Measurements from ENCODE around the gene DNAJC5.
A peak's percentile ranks its signal among the peaks of the same experiment; 100 is the strongest.

The DNAJC5 gene

DNA sequence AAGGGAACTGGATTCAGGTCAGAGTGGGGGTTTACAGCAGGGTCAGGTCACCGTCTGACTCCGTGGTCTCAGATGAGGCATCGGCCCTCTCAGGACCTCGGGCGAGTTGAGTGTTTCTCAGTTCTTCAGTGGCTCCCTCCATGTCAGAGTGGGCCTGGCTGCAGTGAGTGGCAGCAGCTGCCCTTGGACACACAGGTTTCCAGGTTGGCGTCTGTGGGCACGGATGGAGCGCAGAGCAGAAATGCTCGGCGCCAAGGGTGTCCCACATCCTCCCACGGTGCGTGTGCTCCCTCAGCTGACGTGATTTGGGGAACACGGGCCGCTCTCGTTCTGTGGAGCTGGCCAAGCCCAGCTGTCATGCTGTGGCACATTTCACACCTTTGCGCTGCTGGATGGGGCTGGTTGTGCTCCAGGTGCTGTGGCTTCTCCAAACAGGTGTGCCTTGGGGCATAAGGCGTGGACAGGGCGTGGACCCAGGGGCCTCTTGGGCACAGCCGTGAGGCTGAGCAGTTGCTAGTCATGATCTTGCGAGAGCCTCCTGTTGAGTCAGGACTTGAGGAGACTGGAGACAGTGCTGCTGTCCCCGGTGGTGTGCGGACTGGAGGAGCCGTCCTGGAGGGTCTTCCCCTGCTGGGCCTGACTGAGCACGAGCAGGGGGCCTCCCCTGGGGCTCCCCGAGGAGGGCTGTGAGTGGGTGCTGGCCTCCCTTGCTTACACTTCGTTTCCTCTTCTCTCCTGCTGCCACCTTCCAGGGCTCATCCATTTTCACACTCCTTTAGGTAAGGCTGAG lies 9.5 kb upstream of the DNAJC5 start:
- no peak for DNase-seq

DNA sequence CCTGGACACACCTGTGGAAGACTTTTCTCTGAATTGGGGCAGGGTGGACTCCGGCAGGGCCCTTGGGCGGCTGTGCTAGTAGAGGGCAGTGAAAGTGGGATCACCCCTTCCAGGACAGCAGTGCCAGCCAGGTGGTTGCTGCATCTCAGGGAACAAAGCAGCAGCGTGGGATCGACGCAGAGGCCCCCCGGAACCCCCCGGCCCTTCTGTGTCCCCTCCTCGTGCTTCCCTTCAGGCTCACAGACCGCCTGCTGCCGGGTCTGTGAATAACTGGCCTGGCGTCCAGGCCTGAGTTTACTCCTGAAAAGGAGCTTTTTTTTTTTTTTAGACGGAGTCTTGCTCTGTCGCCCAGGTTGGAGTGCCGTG lies 8.9 kb upstream of the DNAJC5 start:
- no peak for DNase-seq

DNA sequence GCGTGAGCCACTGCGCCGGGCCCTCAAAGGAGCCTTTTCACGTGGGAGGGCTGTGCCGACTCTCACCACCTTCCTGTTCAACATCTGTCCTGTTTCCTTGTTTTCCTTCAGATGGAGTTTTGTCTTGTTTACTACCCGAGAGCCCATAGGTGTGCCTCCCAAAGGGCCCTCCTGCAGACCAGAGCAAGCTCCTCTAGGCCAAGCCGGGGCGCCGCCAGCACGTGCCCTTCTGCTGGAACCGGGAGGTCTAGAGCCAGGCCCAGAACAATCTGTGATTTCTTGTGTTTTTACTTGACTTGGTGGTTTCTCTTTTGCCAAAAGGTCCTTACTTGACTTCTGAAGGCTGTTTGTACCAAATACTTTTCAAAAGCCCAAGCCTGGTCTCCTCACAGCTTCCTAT lies 8.0 kb upstream of the DNAJC5 start:
- DNase-seq, result no peak

DNA sequence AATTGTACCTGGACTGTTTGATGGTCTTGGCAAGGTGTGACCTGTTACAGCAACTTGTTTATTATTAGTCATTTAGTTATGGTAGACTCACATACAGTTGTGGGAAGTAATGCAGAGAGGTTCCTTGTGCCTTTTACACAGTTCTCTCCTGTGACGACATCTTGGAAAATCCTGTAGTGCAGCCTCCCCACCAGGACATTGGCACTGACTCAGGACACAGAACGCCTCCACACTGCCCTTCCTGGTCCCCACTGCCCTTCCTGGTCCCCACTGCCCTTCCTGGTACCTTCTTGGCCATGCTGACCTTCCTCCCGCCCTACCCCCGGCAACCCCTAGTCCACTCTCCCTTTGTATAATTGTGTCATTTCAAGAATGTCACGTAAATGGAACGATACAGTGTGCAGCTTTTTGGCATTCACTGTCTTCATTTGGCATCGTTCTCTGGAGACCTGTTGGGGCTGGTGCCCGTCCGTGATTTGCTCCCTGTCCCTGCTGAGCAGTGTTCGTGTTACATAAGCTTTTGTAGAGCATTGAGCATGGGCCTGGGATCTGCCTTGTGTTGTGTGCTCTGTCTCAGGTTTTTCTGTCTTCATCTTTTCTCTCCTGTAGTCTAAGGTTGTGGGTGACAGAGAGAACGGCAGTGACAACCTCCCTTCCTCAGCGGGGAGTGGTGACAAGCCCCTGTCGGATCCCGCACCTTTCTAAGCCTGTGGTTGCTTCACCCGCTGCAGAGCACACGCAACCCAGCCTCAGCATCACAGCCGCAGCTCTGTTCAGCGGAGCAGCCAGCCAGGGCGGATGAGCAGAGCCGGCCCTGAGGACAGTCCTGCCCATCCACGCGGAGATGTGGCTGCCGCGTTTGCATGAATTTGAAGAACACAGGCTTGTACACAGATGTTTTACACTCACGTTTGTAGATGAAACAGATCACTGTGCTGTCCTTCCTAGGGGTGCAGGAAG lies 5.4 kb upstream of the DNAJC5 start:
- no peak for DNase-seq

DNA sequence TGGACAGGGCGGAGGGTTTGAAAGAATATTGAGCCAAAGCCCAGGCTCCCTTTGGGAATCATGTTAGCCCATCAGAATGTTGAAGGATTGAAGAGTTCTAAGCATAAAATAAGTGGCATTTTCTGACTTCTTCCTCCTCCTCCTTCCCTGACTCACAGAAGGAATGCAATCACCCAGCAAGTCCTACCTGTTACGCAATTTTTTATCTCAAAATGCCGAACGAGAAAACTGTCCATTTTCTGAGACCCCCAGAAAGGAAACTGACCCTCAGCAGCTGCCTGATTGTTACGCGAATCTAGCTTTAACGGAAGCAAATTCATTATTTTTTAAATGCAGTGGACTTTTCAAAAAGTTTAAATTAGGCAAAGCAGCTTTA lies 4.7 kb upstream of the DNAJC5 start:
- no peak for DNase-seq

DNA sequence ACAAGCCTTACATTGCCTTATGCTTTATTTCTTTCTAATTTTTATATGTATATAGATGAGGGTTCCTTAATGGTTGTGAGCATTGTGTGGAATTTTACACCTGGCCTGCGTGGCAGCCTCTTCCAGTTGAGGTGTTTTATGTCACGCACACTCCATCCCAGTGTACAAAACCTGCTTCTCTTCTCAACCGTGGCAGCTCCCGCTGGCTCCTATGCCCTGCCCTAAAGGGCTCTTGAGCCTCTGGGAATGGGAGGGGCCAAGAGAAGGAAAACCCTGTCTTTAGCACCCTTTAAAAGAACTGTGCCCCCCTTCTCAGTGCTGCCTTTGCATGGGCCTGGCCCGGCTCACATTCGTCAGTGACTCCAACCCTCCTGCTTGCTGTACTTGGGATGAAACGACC lies 4.3 kb upstream of the DNAJC5 start:
- no peak for DNase-seq

DNA sequence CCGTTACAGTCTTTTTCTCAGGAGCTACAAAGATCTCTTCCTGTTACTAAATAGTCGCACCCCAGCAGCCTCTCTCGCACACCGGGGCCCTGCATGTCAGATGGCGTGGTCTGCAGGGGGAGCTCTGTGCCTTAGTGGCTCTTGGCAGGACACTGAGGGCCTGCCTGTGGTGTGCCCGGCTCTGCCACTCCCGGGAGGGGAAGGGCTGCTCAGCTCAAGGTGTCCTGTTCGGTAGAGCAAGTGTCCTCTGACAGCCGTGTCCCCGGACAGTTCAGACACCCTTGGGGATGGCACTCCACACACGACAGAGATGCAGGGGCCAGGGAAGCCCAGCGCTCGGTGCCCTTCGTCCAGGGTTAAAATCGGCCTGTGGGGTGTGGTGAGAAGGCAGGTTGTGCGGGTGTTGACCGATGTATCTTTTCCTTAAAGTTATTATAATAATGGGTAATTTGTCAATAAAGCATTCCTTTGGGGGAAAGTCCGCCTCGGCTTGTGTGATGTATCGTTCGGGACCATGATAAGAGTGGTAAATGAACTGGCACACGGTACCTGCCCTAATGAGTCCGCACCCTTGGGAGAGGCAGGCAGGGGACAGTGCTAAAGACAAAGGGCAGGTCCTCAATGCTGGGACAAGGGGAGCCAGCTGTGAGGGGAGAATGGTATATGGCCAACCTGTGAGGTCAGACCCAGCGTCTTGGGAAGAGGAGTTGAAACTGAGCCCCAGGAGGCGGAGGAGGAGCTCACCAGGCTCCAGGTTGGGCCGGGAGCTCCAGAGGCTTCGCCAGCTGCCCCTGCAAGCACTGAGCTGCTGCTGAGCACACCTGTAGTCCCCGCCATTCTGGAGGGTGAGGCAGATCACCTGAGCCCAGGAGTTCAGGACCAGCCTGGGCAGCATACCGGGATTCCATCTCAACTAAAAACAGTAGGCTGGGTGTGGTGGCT lies 3.6 kb upstream of the DNAJC5 start:
- no peak for DNase-seq

DNA sequence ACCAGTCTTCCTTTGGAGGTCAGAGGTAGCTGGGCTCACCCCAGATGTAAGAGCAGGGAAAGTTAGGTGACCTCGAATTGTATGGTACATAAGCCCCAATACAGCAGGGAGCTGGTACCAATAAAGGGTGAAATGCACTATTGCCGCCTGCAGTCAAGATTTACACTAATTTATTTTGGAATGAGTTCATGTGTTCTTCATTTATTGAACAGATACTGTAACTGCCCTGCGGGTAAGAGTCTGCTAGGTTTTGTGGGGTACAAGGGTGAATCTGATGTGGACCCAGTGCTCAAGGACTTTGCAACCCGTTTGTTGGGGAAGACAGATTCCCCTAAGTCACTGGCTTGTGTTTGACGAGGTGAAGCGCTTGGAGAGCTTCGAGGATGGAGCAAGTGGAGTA lies 2.5 kb upstream of the DNAJC5 start:
- DNase-seq, result no peak

DNA sequence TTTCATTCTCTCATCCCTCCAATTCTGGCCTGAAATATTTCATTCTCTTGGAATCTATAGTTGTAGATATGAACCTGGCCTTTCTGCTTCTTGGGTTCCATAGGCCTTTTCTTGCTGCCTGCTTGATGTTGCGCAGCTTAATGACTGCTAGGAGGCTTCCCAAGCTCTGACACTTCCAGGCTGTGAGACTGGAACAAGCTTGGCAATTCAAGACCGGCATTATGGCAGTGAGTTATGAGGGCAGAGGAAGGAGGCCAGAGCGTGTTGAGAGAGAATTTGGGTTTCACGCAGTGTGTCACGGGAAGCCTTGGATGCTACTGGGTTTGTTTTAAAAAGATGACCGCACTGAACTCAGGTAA lies 948 bp upstream of the DNAJC5 start:
- DNase-seq, result no peak

DNA sequence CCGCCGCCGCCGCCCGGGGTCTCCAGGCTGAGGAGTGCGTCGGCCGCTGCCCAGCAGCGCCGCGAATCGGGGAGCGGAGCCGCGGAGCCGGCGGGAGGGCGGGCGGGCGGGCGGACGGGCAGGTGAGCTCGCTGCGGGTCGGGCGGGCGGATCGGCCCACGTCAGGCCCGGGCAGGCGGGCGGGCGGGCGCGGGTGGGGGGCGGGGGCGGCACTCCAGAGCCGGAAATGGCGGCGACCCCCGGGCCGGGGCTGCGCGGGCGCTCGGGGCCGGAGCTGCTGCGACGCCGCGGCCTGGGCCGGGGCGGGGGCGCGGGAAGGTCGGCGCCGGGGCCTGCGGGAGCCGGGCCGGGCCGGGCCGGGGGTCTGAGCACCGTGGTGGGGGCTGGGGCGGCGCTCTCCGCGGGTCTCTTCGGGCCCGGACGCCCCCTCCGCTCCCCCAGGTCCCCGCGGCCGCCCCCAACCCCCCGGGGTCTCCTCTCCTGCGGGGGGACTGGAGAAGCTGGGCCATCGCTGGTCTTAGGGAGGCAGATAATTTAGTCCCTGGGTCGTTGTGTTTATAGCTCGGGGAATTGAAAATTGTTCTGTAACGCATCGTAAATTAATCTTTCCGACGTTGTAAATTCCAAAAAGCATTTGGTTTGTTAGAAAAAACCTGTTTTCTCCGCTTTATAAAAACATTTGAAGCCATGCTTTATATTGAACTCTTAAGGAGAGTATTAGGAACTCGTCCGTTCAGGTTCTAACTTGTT lies 451 bp downstream of the DNAJC5 start:
- DNase-seq, result no peak

DNA sequence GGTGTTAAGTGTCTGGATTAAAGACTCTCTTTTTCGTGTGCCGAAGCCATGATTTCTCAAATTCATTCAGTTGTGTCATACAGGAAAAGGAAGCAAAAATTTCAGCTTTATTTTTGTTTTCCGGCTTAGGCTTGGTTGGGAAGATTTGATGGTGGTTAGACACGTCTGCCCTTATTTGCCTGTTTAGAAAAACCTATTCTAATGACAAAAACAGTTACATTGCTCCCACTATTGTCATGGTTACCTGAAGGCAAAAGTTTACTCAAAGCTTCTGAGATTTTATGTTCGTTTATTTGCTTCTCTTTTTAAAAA lies 982 bp downstream of the DNAJC5 start:
- DNase-seq, result no peak

DNA sequence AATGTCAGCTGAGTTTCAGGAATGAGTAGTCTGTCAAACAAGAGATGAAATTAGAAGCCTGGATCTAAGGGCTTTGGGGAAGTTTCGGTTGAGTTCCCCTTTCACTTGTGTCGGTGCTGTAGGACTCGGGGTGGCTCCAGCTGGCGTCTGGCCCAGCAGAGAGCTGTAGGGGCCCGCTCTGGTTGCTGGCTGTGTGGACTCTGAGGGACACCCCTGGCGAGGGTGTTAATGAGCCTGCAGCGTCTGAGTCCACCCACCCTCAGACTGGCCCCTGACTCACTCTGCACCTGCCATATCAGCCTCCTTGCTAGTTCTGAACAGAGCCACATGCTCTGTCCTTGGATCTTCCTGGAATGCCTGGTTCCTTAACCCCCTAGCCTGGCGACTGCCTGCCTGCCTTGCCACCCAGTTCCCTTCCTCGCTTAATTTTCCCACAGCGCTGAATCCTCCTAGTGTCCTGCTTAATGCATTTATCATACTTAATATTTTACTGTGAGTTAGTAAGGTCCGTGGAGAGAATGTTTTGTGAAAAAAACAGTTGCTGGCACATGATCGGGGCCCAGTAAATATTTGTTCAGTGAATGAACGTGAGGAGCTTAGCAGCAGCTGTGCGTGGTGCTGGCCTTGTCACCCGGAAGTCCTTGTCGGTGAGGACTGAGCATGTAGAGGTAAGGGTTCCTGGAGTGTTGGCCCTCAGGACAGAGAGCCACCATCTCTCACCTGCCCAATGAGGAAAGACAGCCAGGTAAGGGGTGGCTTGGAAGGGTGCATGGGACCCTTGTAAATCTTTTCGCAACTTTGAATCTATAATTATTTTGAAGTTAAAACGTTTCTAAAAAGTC lies 1.6 kb downstream of the DNAJC5 start:
- DNase-seq, result peak; percentile 68

DNA sequence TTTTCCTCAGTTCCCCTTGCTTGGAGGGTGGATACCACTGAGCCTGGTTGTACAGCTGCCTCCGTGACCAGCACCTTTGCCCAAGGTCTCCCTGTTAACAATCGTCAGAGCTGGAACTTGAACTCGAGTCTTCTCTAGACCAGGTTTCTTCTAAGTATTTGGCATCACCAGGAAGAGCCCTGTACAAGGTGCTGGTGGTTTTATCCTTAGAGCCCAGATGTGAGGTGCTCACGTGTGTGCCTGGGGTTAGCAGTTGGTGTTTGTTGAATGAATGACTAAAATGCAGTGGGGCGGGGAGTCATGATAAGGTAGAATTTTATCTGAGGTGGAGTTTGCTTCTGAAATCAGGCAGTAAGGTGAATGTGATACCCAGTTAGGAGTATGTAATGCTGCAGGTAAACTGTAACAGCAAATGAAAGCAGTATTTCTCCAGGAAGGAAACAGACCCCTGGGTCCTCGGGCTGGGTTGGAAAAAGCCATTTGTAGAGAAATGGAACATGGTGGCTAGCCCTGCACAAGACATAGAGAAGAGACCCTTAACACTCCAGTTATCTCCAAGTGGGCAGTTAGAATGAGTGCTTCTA lies 3.1 kb downstream of the DNAJC5 start:
- DNase-seq, result no peak

DNA sequence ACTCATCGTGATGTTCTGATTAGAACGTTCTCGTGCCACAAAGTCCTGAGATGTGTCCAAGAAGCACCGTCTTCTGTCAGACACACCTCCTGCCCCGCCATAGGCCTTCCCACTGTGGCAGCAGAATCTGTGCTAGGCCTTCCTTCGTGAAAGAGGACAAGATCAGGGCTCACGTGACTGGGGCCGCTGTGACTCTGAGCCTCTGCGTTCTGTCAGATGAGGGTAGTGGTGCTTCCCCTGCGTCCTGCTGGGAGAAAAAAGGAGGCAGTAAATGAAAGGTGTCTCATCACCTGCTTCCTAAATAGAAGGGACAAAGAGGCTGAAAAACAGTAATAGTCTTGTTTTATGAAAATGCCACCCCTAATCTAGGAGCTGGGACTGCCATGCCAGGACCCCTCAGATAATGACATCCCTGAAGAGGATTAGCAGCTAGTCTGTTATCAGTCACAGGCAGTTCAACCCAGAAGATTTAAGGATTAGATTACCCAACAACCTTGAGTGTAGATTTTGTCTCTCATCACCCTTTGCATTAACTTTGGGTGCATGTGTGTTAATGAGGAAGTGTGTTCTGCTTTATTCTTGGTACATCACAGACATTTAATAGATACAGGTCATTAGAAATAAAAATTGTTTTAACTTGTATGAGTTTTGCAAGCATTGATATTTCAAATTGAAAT lies 4.1 kb downstream of the DNAJC5 start:
- DNase-seq, result no peak

DNA sequence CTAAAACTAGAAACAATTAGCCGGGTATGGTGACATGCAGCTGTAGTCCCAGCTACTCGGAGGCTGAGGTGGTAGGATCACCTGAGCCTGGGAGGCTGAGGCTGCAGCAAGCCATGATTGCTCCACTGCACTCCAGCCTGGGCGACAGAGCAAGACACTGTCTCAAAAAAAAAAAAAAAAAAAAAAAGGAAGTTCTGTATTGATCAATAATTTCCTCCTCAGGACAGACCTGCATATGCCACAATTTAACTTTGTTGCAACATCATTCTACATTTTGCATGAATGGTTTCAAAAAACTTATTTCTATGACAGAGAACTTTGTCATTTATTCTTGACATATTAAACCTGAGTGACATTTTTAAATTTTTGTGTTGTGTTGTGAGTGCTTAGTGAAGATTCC lies 5.5 kb downstream of the DNAJC5 start:
- DNase-seq, result no peak

DNA sequence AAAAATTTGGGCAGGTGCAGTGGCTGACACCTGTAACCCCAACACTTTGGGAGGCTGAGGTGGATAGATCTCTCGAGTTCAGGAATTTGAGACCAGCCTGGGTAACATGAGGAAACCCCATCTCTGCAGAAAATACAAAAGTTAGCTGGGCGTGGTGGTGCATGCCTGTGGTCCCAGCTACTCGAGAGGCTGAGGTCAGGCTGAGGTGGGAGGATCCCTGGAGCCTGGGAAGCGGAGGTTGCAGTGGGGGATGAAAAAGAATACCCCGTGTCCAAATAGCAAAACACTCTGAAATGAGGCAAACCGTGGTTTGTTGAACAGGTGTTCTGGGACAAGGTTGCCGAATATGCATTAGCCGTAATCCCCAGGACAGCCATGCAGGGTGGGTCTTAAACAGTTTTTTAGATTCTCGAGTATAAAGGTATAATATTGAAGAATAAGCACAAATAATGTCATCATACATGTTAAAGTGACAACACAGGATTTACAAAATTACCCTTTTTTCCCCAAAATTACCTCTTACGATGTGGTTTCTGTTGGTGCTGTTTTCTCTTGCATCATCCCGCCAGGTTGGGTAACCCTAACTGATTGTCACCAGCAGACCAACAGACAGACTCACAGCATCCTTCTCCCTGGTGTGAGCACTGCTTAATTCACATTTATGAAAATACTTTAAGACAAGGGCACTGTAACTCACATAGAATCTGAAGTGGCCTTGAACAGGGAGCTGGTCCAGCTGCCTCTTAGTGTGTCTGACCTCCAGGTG lies 9.1 kb downstream of the DNAJC5 start:
- no peak for DNase-seq

DNA sequence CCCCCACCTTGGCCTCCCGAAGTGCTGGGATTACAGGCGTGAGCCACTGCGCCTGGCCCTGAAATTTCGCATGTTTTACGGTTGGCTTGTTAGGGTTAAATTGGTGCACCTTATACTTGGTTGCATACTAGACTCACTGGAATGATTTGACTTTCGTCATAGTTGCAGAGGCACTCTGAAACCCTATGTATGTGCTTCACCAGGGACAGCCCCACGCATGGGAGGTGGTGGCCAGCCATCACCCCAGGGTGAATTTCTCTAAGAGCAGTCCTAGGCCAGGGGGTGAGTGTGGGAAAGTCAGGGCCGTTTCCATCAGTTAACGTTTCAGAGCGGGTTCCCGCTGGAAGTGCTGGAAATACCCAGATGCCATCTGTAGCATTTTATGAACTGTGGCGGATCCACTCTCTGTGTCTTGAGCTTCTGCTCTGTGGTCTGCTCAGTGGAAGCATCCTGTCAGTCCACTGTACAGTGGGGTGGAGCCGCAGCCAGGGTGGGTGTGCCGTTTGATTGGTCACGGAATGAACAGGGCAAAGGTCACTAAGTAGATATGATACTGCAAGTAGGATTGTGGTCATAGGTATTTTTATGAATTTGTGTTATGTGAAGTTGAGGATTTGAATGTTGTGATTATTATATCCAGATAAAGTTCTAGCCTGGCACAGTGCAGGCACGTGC lies 13.2 kb downstream of the DNAJC5 start:
- no peak for DNase-seq

DNA sequence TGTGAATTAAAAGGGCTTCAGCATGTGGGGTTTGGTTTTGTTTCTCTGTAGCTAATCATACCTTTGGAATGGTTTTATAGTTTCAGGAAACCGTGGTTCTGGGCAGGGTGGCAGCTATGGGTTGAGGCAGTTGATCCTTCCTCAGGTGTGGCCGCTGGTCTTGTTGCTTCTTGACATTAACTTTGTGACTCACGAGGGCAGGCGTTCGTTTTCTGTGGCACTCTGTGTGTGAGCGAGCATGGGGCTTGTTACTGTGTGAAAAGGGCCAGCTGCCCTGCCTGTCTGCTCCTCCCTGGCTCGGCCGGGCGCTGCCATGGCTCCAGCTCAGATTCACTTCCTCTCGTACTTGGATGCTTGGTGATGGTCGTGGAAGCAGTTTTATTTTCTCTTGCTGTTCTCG lies 16.2 kb downstream of the DNAJC5 start:
- DNase-seq, result no peak

DNA sequence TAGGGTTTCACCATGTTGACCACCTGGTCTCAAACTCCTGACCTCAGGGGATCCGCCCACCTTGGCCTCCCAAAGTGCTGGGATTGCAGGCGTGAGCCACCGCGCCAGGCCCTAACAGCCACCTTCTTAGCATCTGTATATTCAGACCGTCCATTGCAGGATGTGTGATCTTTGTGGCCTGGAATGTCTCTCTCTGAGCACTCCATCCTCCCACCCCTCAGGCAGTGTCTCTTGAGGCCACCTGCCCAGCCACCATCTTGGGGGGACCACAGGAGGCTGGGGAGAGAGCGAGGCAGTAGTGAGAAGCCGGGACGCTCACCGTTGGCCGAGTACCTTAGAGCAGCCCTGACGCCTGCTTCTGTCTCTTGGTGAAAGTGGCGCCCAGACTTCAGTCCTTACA lies 18.8 kb downstream of the DNAJC5 start:
- no peak for DNase-seq
